SK-N-SH (cell line): Measurements from ENCODE around the gene STATH.

Experiments
- CTCF ChIP-seq: fragments of 200-600 bp; sonication (generic); IDR thresholded peaks from 2 replicates; pipeline ENCODE4 v1.6.1; 2017; ENCODE audit warnings: antibody characterized with exemption, mild to moderate bottlenecking, moderate library complexity
- EP300 ChIP-seq, 2 experiments: IDR thresholded peaks; 2 replicates each; pipeline versions ENCODE4 v1.4.0 to v1.6.1; 2012; ENCODE audit warnings: borderline replicate concordance in 1 of 2, low read depth in 1 of 2, low read length in 1 of 2
- POLR2AphosphoS5 ChIP-seq: IDR thresholded peaks from 2 replicates; pipeline ENCODE4 v1.6.1; 2012; ENCODE audit warnings: low read depth, low read length
- RAD21 ChIP-seq: IDR thresholded peaks from 2 replicates; pipeline ENCODE4 v1.6.1; 2012; ENCODE audit warnings: mild to moderate bottlenecking, low read length
- RFX5 ChIP-seq: IDR thresholded peaks from 2 replicates; pipeline ENCODE4 v1.6.1; 2012; ENCODE audit warnings: mild to moderate bottlenecking, improper control_type of control experiment, low read length
- SIN3A ChIP-seq: IDR thresholded peaks from 2 replicates; pipeline ENCODE4 v1.6.1; 2012; ENCODE audit warnings: low read depth, mild to moderate bottlenecking, low read length, moderate library complexity, borderline replicate concordance
- SMC3 ChIP-seq: IDR thresholded peaks from 2 replicates; pipeline ENCODE4 v1.6.1; 2012; ENCODE audit warnings: low read depth, low read length, improper control_type of control experiment
- TEAD4 ChIP-seq: IDR thresholded peaks from 2 replicates; pipeline ENCODE4 v1.4.0; 2012; ENCODE audit warnings: mild to moderate bottlenecking, borderline replicate concordance; ENCODE audit not compliant: insufficient read depth
- TF ChIP-seq, protein P1 (sequence below): IDR thresholded peaks from 2 replicates; pipeline ENCODE4 v1.4.0; 2012; ENCODE audit warnings: low read depth

DNA sequence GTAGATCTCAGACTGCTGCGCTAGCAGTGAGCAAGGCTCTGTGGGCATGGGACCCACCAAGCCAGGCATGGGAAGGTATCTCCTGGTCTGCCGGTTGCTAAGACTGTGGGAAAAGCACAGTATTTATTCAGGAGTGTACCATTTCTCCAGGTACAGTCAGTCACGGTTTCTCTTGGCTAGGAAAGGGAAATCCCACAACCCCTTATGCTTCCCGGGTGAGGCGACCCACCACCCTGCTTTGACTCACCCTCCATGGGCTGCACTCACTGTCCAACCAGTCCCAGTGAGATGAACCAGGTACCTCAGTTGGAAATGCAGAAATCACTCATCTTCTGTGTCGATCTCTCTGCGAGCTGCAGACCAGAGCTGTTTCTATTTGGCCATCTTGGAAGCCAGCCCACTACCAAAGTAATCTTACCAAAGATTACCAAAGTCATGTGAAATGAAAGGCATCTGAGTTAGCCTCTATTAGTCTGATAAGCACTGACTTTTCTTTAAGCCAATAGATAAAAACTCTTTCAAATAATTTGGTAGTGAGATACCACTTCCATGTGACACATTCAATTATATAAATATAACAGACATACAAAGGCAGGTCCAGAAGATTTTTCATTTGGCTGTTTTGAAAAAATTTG, 46.0 kb downstream of the STATH start:
- no peak for TF ChIP-seq POLR2AphosphoS5
- TF ChIP-seq CTCF = no peak
- no peak for TF ChIP-seq TEAD4
- TF ChIP-seq RAD21 = no peak
- TF ChIP-seq, protein P1, sequence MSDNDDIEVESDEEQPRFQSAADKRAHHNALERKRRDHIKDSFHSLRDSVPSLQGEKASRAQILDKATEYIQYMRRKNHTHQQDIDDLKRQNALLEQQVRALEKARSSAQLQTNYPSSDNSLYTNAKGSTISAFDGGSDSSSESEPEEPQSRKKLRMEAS = no peak
- TF ChIP-seq RFX5 = no peak
- TF ChIP-seq EP300 (IDR thresholded peaks at IDR 0.05; ENCODE audit: borderline replicate concordance in 1 of 2, low read depth in 1 of 2, low read length in 1 of 2) = no peak
- no peak for TF ChIP-seq SMC3
- no peak for TF ChIP-seq SIN3A
